ENCODE results near the gene PEX14.

Gene PEX14

DNA sequence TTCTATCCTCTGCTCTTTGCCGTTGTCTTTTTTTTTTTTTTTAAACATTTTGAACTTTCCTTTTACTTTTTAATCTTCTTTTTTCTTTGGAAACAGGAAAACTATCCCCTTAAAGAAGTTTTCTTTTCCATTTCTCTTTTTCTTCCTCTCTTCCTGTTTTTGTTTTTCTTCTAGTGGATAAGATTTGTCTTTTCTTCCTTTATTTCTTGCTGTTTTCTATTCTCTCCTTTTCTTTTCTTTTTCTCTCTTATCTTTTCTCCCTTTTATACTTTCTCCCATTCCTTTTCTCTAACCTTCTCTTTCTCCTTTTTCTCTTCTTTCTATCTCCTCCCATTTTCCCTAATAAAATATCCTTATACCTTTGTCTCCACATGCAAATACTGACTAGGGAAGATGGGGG, 46.2 kb downstream of the PEX14 start:
- DNase-seq = no peak

- DNase-seq = no peak
Observed at GRCh38 chr1:10521537-10522157, 46.9 kb downstream of the PEX14 start.

DNA sequence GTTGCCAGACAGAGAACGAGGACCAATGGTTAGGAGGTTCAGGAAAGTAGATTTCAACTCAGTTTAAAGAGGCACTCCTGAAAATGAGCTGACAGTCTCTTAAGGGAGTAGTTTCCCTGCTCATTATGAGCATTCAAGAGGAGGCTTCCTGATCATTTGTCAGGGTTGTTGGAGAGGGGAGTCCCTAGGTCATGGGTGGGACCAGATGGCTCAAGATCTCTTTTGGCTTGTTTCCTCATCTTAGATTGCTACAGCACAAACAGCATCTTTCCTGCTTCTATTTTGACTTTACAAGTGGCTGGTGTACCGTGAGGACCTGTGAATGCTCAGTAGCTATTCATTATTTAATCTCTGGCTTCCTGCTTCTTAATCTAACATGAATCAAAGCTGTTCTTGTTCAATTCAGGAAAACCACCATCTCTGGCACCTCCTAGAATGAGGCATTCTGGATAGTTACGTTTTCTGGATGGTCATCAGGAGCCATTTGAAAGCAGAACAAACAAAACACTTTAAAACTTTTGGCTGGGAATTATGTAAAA, 47.6 kb downstream of the PEX14 start:
- DNase-seq = no peak

DNA sequence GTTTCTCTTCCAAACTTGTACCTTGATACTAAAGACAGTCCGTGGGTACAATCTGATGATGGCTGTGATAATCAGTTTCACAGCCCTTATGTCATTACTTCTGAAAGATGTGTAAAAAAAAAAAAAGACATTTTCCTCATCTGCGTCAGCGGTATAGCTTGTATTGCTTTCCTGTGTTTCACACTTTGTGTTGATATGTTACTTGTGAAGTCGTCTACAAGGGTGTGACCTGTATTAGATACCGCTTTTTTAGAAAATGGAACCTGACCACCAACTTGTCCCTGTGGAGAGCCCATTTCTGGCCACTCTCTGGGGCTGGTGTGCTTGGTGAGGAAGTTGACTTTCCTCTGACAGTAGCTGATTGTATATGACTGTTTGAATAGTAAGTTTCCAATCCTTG, 50.5 kb downstream of the PEX14 start:
- no peak for DNase-seq

DNA sequence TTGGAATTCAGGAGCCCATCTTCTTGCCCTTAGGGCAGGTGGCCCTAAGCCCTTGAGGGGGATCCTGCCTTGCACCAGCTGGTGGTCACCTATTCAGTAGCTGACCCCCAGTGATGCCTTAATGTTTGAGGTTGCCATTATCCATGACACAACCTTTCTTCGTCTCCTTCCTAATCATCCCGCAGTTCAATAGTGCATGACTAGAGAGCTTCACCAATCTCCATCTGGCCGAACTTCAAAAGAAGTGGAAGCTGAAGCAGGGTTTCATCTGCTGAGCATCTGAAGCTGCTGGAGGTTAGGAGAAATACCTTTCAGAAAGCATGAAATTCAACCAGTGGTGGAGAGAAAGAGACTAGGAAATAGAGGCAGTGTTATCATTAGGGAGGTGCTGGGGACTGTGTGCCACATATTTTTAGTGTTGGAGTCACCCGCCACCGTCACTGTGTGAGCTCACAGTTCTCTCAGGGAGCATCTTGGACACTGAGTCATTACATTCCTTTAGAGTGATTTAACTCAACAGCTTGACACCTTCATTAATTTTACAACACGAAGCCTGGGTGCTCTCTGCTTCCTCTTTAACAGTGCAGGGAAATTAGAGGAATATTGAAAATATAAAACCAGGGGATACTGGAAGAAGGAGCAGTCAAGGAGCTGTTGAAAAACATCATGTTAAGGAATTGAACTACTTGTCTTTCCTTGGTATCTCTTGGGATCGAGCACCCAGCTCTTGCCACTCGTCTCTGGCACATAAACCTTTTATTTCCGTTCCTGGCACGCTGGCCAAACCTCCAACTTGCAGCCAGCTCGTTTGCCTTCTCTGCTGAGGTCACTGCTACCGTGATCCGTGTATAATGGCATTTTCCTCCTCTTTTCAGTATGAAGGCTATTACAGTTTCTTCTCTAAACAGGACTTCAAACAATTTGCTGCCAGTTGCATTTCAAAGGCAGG, 53.6 kb downstream of the PEX14 start:
- DNase-seq = no peak

DNA sequence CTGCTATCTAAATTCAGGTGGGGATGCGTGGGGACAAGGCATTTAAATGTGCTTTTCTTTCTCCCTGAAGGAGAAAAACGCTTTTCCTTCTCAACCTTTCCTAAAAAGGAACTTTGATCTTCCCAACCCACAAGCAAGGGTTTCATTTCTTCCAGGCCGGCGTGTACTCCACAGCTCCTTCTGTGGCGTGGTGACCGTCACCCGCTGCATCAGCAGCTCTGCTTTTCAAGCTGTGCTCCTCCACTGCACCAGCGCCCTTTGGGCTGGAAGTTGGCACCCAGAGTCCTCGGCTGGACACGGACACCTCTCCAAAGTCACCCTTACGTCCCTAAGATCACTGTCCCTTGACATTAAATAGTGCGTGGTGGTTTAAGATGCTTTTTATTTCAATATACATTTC, 54.3 kb downstream of the PEX14 start:
- no peak for DNase-seq

- DNase-seq = no peak
Observed at GRCh38 chr1:10529765-10530164, 55.0 kb downstream of the PEX14 start.

DNA sequence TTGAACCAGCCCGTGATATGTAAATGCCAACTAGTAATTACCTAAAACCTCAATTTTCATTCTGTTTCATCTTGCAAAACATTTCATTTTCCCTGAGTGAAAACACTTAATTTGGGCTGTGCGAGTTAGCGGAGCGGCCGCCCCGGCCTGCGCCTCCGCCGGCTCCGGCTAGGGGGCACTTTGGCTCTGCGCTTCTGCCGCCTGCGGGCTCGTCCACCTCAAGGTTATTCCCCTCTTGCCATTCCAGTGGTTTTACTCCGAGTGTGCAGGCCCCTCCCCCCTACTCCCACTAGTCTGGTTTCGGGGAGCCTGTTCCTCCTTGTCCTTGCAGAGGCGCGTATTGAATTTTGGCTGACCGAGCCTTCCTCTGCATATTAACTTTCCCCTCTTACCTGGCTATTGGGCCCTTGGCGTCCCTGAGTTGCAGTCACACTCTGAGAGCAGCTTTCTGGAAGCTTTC, 55.6 kb downstream of the PEX14 start:
- DNase-seq = no peak

GRCh38 chr1:10530756-10531495, 56.2 kb downstream of the PEX14 start:
- DNase-seq = no peak

DNA sequence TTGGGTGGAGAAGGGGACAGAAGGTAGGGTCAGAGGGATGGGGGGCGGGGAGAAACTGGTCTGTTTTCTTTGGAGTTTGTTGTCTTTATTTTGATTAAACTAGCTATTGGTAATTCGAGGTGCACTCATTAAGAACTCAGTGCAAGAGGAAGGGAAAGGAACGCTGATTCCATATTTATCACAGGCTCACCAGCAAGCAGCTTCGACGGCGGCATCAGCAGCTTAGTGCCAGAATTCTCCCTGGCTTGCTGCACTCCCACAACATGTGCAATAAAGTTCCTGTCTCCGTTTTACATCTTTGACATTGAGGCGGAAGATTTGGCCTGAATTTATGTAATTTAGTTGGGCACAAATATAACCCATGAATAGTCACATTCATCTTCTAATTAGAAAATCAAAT, 57.6 kb downstream of the PEX14 start:
- no peak for DNase-seq

GRCh38 chr1:10534519-10534918, 59.8 kb downstream of the PEX14 start:
- DNase-seq = no peak

- DNase-seq = no peak
Observed at GRCh38 chr1:10536133-10536770, 61.5 kb downstream of the PEX14 start.

GRCh38 chr1:10537082-10537766, 62.5 kb downstream of the PEX14 start:
- DNase-seq = no peak

- DNase-seq = no peak
Observed at GRCh38 chr1:10538646-10539355, 64.1 kb downstream of the PEX14 start.

- no peak for DNase-seq
Observed at GRCh38 chr1:10539411-10540043, 64.8 kb downstream of the PEX14 start.

DNA sequence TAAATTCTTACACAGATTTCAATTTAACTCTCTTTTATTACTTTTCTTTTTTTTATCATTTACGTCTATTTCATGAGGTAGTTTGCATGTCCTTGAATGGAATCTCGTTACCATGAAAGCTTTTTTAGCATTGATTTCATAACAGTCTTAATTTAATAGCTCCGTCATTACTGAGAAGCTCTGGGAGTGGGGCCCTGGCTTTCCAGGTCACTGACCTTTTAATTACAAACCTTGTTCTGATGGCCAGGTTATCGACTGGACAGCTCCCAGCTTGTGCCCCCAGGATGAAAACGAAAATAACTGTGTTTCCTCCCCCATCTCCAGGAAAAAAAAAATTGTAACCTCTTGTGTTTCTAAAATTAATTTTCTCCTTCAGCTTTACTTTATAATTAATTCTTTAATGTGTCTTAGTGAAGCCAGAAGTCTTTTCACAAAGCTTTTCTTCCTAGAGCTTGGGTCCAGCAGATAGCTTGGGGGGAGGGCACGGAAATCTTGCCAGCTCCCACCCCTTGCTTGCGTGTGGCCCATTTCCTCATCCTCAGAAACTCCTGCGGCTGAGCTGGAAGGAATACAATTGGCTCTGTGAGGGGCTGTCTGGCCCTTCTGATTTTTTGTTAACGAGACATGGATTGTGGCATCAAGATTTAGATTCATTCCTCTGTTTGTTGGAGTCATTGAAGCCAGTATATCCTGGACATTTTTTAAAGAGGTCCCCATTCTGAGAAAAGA, 65.7 kb downstream of the PEX14 start:
- DNase-seq = no peak

DNA sequence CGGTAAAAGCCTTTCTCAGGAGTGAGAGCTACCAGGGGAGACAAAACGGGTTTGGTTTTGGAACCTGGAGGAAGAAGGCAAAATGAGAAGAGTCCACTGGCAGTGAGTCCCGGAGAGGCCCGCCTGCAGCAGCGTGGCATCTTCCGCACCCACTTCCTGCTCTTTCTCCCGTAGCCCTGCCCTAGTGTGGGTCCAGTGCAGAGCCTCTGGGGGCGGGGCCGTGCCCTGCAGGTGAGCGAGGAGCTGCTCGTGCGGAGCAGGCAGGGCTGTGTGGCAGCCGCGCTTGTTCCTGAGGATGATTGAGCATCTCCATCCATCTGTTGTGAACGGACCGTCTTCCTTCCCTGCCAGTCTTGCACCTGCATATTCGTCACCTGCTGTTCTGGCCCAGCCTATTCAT, 66.5 kb downstream of the PEX14 start:
- DNase-seq = no peak

- DNase-seq = no peak
Observed at GRCh38 chr1:10544239-10544638, 69.5 kb downstream of the PEX14 start.

GRCh38 chr1:10546896-10547295, 72.1 kb downstream of the PEX14 start:
- no peak for DNase-seq
